GM23248 (cell line): ENCODE results near the gene PSMF1. TPM values are rescaled to one million over a fixed set of nuclear protein-coding genes. Genes with fewer than 3 reads are reported as not detected.

Source experiments
- DNase-seq: peaks from one replicate; pipeline ENCODE4 v3.0.0-alpha.2; 2015
- H2AFZ ChIP-seq: fragments of 200-600 bp; sonication (generic); 2 replicates; pipeline ENCODE4 v1.6.1; 2016; ENCODE audit warnings: antibody characterized with exemption
- H3F3A ChIP-seq: fragments of 200-600 bp; sonication (generic); 2 replicates; pipeline ENCODE4 v1.6.1; 2016; ENCODE audit warnings: mild to moderate bottlenecking, antibody characterized with exemption, mixed run types; ENCODE audit not compliant: insufficient read depth
- H3K27ac ChIP-seq: fragments of 200-600 bp; sonication (generic); 2 replicates; pipeline ENCODE4 v1.5.1; 2016; ENCODE audit warnings: mild to moderate bottlenecking
- H3K27me3 ChIP-seq: fragments of 200-600 bp; sonication (generic); replicated peaks from 2 replicates; pipeline ENCODE4 v1.6.1; 2016; ENCODE audit warnings: mild to moderate bottlenecking; ENCODE audit not compliant: insufficient read depth
- H3K36me3 ChIP-seq: fragments of 200-600 bp; sonication (generic); 2 replicates; pipeline ENCODE4 v1.6.1; 2016; ENCODE audit warnings: low read depth, mild to moderate bottlenecking
- H3K4me1 ChIP-seq: fragments of 200-600 bp; sonication (generic); 2 replicates; pipeline ENCODE4 v1.6.1; 2016; ENCODE audit warnings: mild to moderate bottlenecking; ENCODE audit not compliant: insufficient read depth
- H3K4me2 ChIP-seq: fragments of 200-600 bp; sonication (generic); one replicate; pipeline ENCODE4 v1.6.1; 2016; ENCODE audit warnings: mild to moderate bottlenecking; ENCODE audit not compliant: unreplicated experiment
- H3K4me3 ChIP-seq: fragments of 200-600 bp; sonication (generic); 2 replicates; pipeline ENCODE4 v1.5.1; 2016; ENCODE audit warnings: mild to moderate bottlenecking
- H3K79me2 ChIP-seq: fragments of 200-600 bp; sonication (generic); 2 replicates; pipeline ENCODE4 v1.6.1; 2016; ENCODE audit warnings: mild to moderate bottlenecking; ENCODE audit not compliant: insufficient read depth
- H3K9ac ChIP-seq: fragments of 200-600 bp; sonication (generic); 2 replicates; pipeline ENCODE4 v1.6.1; 2016; ENCODE audit warnings: mild to moderate bottlenecking
- H3K9me2 ChIP-seq: fragments of 200-600 bp; sonication (generic); 2 replicates; pipeline ENCODE4 v1.6.1; 2016; ENCODE audit warnings: mixed run types, mild to moderate bottlenecking, moderate library complexity; ENCODE audit not compliant: insufficient read depth
- H3K9me3 ChIP-seq: fragments of 200-600 bp; sonication (generic); one replicate; pipeline ENCODE4 v1.6.1; 2017; ENCODE audit warnings: low read depth
- H4K20me1 ChIP-seq: fragments of 200-600 bp; sonication (generic); 2 replicates; pipeline ENCODE4 v1.6.0; 2016; ENCODE audit not compliant: insufficient read depth
- EZH2 ChIP-seq: fragments of 200-600 bp; sonication (generic); IDR thresholded peaks from 2 replicates; pipeline ENCODE4 v1.6.1; 2018; ENCODE audit warnings: antibody characterized with exemption, mild to moderate bottlenecking; ENCODE audit not compliant: insufficient read depth, poor library complexity, severe bottlenecking
- EZH2phosphoT487 ChIP-seq: fragments of 200-600 bp; sonication (generic); IDR thresholded peaks from 2 replicates; pipeline ENCODE4 v1.6.1; 2018; ENCODE audit warnings: antibody characterized with exemption, moderate library complexity, mild to moderate bottlenecking, low read depth; ENCODE audit not compliant: insufficient read depth
- WGBS, 2 experiments: methylation state at CpG; one replicate each; pipeline ENCODE4 v1.1.6; 2015 to 2017; ENCODE audit warnings: low lambda C conversion rate in 2 of 2, low coverage in 1 of 2; ENCODE audit errors: missing lambda C conversion rate in 2 of 2; 5-methylcytosine and 5-hydroxymethylcytosine counted together
- in situ Hi-C: fragments of 300-500 bp; cut with MboI; formaldehyde crosslinking; loops from 2 replicates; pipeline ENCODE4 v1.15.0; 2020
- polyA plus RNA-seq: library from polyadenylated mRNA; unstranded; fragments of >200 nt; fragmentation: Nextera tagmentation; extraction: Ambion mirVana; gene quantifications from 2 replicates; pipeline ENCODE4 v1.2.1, GENCODE V29; 2016
- total RNA-seq: library from RNA; depleted of rRNA; stranded (reverse); fragments of >200 nt; shearing (Covaris generic); gene quantifications from 2 replicates; pipeline ENCODE4 v1.2.3, GENCODE V29; 2014

Gene PSMF1
- total and polyA plus RNA-seq, 2 experiments from 2014 or later, result 150 to 160 TPM

DNA sequence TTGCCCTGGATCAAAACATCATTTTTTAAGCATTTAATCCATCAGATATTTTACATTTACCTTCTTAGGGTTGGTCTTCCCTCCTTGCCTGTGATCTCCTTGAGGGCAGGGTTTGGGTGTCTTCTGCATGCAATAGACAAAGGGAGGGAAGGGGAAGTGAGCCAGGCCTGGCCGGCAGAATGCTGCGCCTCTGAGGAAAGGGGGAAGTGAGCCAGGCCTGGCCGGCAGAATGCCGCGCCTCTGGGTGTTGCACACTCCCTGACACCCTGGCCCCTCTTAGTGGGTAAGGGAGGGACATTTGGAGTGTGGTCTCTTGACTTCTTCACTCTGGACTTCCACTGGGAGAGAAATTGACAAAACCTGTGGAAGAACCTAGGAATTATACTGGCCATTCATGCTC is 12.4 kb downstream of the PSMF1 start:
- H3K27ac ChIP-seq, result no peak overlapping the region
- H3K36me3 ChIP-seq, result peaks cover 72% of the 10 kb centered on the region
- no peak overlapping the region for H3K4me2 ChIP-seq
- no peak overlapping the region for H3K9ac ChIP-seq
- H4K20me1 ChIP-seq, result no peaks in the 10 kb centered on the region
- H3K4me3 ChIP-seq, result no peak overlapping the region
- H3K4me1 ChIP-seq, result no peaks in the 10 kb centered on the region
- no peaks in the 10 kb centered on the region for H3F3A ChIP-seq
- 86 to 89% methylated on average over 5 of the region's 5 CpGs for WGBS, 2 experiments
- no peaks in the 10 kb centered on the region for H3K27me3 ChIP-seq
- in situ Hi-C loops, result no loop called here
- no peak for DNase-seq
- TF ChIP-seq EZH2 (no peak), EZH2phosphoT487 (no peak)
- H3K9me3 ChIP-seq, result no peaks in the 10 kb centered on the region
- no peaks in the 10 kb centered on the region for H3K9me2 ChIP-seq
- H2AFZ ChIP-seq, result no peak overlapping the region
- H3K79me2 ChIP-seq, result peaks cover 80% of the 10 kb centered on the region

DNA sequence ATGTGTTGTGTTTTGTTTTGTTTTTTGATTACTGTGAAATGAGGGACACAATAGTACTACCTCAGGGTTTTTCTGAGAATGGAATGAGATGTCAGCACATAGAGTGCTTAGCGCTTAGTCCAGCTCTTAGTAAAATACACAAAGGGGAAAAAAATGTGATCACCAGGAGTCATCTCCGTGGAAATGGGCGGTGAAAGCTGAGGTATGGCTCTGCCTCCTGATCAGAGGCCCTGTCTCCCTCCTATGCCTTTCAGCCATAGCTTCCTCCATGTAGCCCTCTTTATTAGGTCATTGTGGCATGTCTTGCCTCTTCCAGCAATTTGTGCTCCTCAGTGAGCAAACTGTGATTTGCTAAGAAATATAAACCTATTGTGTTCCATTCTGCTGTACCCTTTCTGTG is 13.0 kb downstream of the PSMF1 start:
- in situ Hi-C loops, result no loop called here

DNA sequence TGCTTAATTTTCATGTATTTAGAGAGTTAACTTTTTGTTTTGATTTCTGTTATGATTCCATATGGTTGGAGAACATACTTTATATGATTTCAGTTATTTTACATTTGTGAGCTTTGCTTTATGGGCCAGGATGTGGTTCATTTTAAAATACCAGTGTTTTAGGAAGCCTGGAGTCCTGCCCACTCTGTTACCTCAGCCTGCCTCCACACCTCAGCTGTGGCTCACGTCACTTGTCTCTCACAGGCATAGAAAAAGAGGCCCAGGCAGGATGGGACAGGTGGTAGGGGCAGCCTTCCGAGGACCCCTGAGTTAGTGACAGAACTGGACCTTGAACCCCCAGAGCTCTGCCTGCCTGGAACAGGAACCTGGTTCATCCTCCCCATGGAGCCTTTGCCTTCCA is 16.0 kb downstream of the PSMF1 start:
- no peaks in the 10 kb centered on the region for H3K9me3 ChIP-seq
- peaks cover 65% of the 10 kb centered on the region for H3K36me3 ChIP-seq
- no peaks in the 10 kb centered on the region for H3K9me2 ChIP-seq
- H3K27ac ChIP-seq, result no peak overlapping the region
- H4K20me1 ChIP-seq, result no peaks in the 10 kb centered on the region
- peaks cover 88% of the 10 kb centered on the region for H3K79me2 ChIP-seq
- no peaks in the 10 kb centered on the region for H3K27me3 ChIP-seq
- in situ Hi-C loops, result no loop called here
- H2AFZ ChIP-seq, result no peak overlapping the region
- no peaks in the 10 kb centered on the region for H3F3A ChIP-seq
- TF ChIP-seq EZH2phosphoT487 (no peak), EZH2 (no peak)
- no peak for DNase-seq
- no peak overlapping the region for H3K4me2 ChIP-seq
- no peak overlapping the region for H3K4me3 ChIP-seq
- H3K4me1 ChIP-seq, result no peaks in the 10 kb centered on the region
- no peak overlapping the region for H3K9ac ChIP-seq
- WGBS, 2 experiments, result 89 to 95% methylated on average over 2 of the region's 2 CpGs

More for the DNA sequence above, 13.0 kb downstream of the PSMF1 start:
- Histone ChIP-seq H3K9me3 (no peaks in the 10 kb centered on the region), H2AFZ (no peak overlapping the region), H3K79me2 (peaks cover 80% of the 10 kb centered on the region), H3F3A (no peaks in the 10 kb centered on the region), H3K27me3 (no peaks in the 10 kb centered on the region), H3K4me2 (no peak overlapping the region), H3K27ac (no peak overlapping the region), H3K4me1 (no peaks in the 10 kb centered on the region), H3K4me3 (no peak overlapping the region), H3K9me2 (no peaks in the 10 kb centered on the region), H4K20me1 (no peaks in the 10 kb centered on the region), H3K9ac (no peak overlapping the region), H3K36me3 (peaks cover 72% of the 10 kb centered on the region)
- WGBS, 2 experiments, result 95 to 98% methylated on average over 3 of the region's 3 CpGs
- TF ChIP-seq EZH2, result no peak
- no peak for TF ChIP-seq EZH2phosphoT487
- no peak for DNase-seq

DNA sequence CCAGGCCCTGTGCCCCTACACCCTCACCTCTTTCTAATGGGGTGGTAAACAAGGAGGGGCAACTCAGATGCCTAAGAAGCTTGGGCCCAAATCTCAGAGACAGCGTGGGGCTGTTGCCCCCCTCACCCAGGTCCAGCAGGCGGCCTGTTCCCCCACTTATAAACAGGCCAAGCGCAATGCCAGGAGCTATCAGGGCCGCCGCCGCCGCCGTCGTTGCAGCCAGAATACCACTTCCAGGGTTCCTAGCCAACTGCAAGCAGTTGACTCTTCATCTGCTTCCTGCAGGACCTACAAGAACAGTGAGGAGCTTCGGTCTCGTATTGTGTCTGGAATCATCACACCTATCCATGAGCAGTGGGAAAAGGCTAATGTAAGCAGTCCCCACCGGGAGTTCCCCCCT is 16.4 kb downstream of the PSMF1 start:
- TF ChIP-seq EZH2phosphoT487 (no peak), EZH2 (no peak)
- Histone ChIP-seq H3K9me3 (no peaks in the 10 kb centered on the region), H3K4me3 (no peak overlapping the region), H3K27ac (no peak overlapping the region), H3K9ac (no peak overlapping the region), H3K79me2 (peaks cover 85% of the 10 kb centered on the region), H2AFZ (no peak overlapping the region), H3K9me2 (no peaks in the 10 kb centered on the region), H3F3A (no peaks in the 10 kb centered on the region), H3K4me1 (no peaks in the 10 kb centered on the region), H3K27me3 (no peaks in the 10 kb centered on the region), H3K36me3 (peaks cover 60% of the 10 kb centered on the region), H3K4me2 (no peak overlapping the region), H4K20me1 (no peaks in the 10 kb centered on the region)
- in situ Hi-C loops, result no loop called here
- WGBS, 2 experiments, result 99% methylated on average over 11 to 12 of the region's 12 CpGs
- DNase-seq, result no peak

DNA sequence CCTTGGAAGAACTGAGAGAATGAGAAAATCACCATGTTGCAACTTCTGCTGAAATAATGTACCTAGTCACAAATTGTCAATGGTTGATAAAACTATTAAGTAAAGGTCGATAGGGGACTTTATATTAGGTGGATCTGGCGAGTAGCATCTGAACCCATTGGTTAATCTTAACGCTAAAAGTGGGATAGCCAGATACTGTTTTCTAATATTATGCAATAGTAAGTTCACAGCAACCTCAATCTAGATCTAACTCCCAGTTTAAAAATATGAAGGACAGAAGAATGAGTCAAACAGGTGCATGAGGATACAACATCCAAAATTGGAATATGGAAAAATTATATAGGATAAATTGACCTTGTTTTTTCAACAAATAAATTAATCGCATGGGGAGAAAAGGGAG is 18.8 kb downstream of the PSMF1 start:
- Histone ChIP-seq H3K79me2 (peaks cover 71% of the 10 kb centered on the region), H3K4me2 (no peak overlapping the region), H3K9ac (no peak overlapping the region), H3K36me3 (peaks cover 59% of the 10 kb centered on the region), H3K27ac (no peak overlapping the region), H3K4me1 (no peaks in the 10 kb centered on the region), H3K4me3 (no peak overlapping the region), H3F3A (no peaks in the 10 kb centered on the region), H3K9me3 (no peaks in the 10 kb centered on the region), H2AFZ (no peak overlapping the region), H4K20me1 (peaks cover 3% of the 10 kb centered on the region; the same call in 1 of the 2 replicates), H3K9me2 (no peaks in the 10 kb centered on the region), H3K27me3 (no peaks in the 10 kb centered on the region)
- no peak for TF ChIP-seq EZH2
- TF ChIP-seq EZH2phosphoT487, result no peak
- 86 to 90% methylated on average over 4 of the region's 4 CpGs for WGBS, 2 experiments
- in situ Hi-C loops, result no loop called here
- no peak for DNase-seq
